ENCODE data around the gene PDLIM5.

PDLIM5 gene

GRCh38 chr4:94635177-94635576, 183.4 kb downstream of the PDLIM5 start:
- ATAC-seq (replicated peaks) (no peak), DNase-seq (no peak)
- Mint-ChIP-seq H3K36me3 (peaks cover 3 to 6% of the 10 kb centered on the region in 2 donors), H3K4me3 (no peak overlapping the region), H3K27ac (no peak overlapping the region), H3K9me3 (no peaks in the 10 kb centered on the region), H3K27me3 (no peaks in the 10 kb centered on the region), H3K4me1 (no peaks in the 10 kb centered on the region)

GRCh38 chr4:94636004-94636403, 184.3 kb downstream of the PDLIM5 start:
- DNase-seq: no peak
- no peak overlapping the region for H3K4me3 Mint-ChIP-seq
- peaks cover 3 to 7% of the 10 kb centered on the region in 2 donors for H3K36me3 Mint-ChIP-seq
- no peaks in the 10 kb centered on the region for H3K4me1 Mint-ChIP-seq
- no peaks in the 10 kb centered on the region for H3K9me3 Mint-ChIP-seq
- no peak overlapping the region for H3K27ac Mint-ChIP-seq
- H3K27me3 Mint-ChIP-seq: no peaks in the 10 kb centered on the region
- ATAC-seq (replicated peaks): no peak

GRCh38 chr4:94639298-94639697, 187.6 kb downstream of the PDLIM5 start:
- DNase-seq (no peak), ATAC-seq (replicated peaks) (no peak)
- Mint-ChIP-seq H3K27me3 (no peaks in the 10 kb centered on the region), H3K9me3 (no peaks in the 10 kb centered on the region), H3K27ac (no peak overlapping the region), H3K4me3 (no peak overlapping the region), H3K36me3 (peaks cover 0 to 3% of the 10 kb centered on the region in 2 donors), H3K4me1 (no peaks in the 10 kb centered on the region)

- no peak overlapping the region for H3K27ac Mint-ChIP-seq
- no peaks in the 10 kb centered on the region for H3K27me3 Mint-ChIP-seq
- ATAC-seq (replicated peaks): no peak
- peaks cover 0 to 10% of the 10 kb centered on the region in 2 donors for H3K36me3 Mint-ChIP-seq
- H3K4me3 Mint-ChIP-seq: no peak overlapping the region
- DNase-seq: no peak
- no peaks in the 10 kb centered on the region for H3K9me3 Mint-ChIP-seq
- H3K4me1 Mint-ChIP-seq: no peaks in the 10 kb centered on the region
Measured at GRCh38 chr4:94640151-94640550, 188.4 kb downstream of the PDLIM5 start.

GRCh38 chr4:94641702-94642560, 190.2 kb downstream of the PDLIM5 start:
- Mint-ChIP-seq H3K4me1 (no peaks in the 10 kb centered on the region), H3K4me3 (no peak overlapping the region), H3K27ac (no peak overlapping the region), H3K36me3 (peaks cover 0 to 21% of the 10 kb centered on the region in 2 donors), H3K27me3 (no peaks in the 10 kb centered on the region), H3K9me3 (no peaks in the 10 kb centered on the region)
- DNase-seq: no peak
- ATAC-seq (replicated peaks): no peak

GRCh38 chr4:94642561-94642866, 190.8 kb downstream of the PDLIM5 start:
- no peak overlapping the region for H3K4me3 Mint-ChIP-seq
- H3K27ac Mint-ChIP-seq: no peak overlapping the region
- H3K4me1 Mint-ChIP-seq: no peaks in the 10 kb centered on the region
- peaks cover 0 to 22% of the 10 kb centered on the region in 2 donors for H3K36me3 Mint-ChIP-seq
- DNase-seq (no peak), ATAC-seq (replicated peaks) (no peak)
- no peaks in the 10 kb centered on the region for H3K27me3 Mint-ChIP-seq
- H3K9me3 Mint-ChIP-seq: no peaks in the 10 kb centered on the region

- Mint-ChIP-seq H3K27ac (no peak overlapping the region), H3K27me3 (no peaks in the 10 kb centered on the region), H3K9me3 (no peaks in the 10 kb centered on the region), H3K36me3 (peaks cover 5 to 35% of the 10 kb centered on the region in 2 donors), H3K4me3 (no peak overlapping the region), H3K4me1 (no peaks in the 10 kb centered on the region)
- ATAC-seq (replicated peaks): no peak
- no peak for DNase-seq
Measured at GRCh38 chr4:94648699-94649098, 197.0 kb downstream of the PDLIM5 start.

GRCh38 chr4:94649381-94650133, 197.8 kb downstream of the PDLIM5 start:
- peaks cover 5 to 34% of the 10 kb centered on the region in 2 donors for H3K36me3 Mint-ChIP-seq
- DNase-seq: no peak
- H3K27me3 Mint-ChIP-seq: no peaks in the 10 kb centered on the region
- no peaks in the 10 kb centered on the region for H3K9me3 Mint-ChIP-seq
- H3K27ac Mint-ChIP-seq: no peak overlapping the region
- no peak for ATAC-seq (replicated peaks)
- no peaks in the 10 kb centered on the region for H3K4me1 Mint-ChIP-seq
- no peak overlapping the region for H3K4me3 Mint-ChIP-seq

GRCh38 chr4:94650134-94650495, 198.4 kb downstream of the PDLIM5 start:
- no peak for DNase-seq
- no peak overlapping the region for H3K27ac Mint-ChIP-seq
- ATAC-seq (replicated peaks): no peak

GRCh38 chr4:94650690-94651089, 198.9 kb downstream of the PDLIM5 start:
- Mint-ChIP-seq H3K36me3 (peaks cover 5 to 26% of the 10 kb centered on the region in 2 donors), H3K27ac (no peak overlapping the region), H3K4me3 (no peak overlapping the region), H3K4me1 (no peaks in the 10 kb centered on the region), H3K9me3 (no peaks in the 10 kb centered on the region), H3K27me3 (no peaks in the 10 kb centered on the region)
- no peak for ATAC-seq (replicated peaks)
- DNase-seq: no peak

More at GRCh38 chr4:94650134-94650495, 198.4 kb downstream of the PDLIM5 start:
- no peak overlapping the region for H3K4me3 Mint-ChIP-seq
- no peaks in the 10 kb centered on the region for H3K27me3 Mint-ChIP-seq
- H3K36me3 Mint-ChIP-seq: peaks cover 5 to 28% of the 10 kb centered on the region in 2 donors
- H3K4me1 Mint-ChIP-seq: no peaks in the 10 kb centered on the region
- no peaks in the 10 kb centered on the region for H3K9me3 Mint-ChIP-seq

- Mint-ChIP-seq H3K27ac (no peak overlapping the region), H3K27me3 (no peaks in the 10 kb centered on the region), H3K4me3 (no peak overlapping the region), H3K36me3 (peaks cover 5 to 14% of the 10 kb centered on the region in 2 donors), H3K9me3 (no peaks in the 10 kb centered on the region), H3K4me1 (no peaks in the 10 kb centered on the region)
- DNase-seq (no peak), ATAC-seq (replicated peaks) (no peak)
Measured at GRCh38 chr4:94653095-94653649, 201.4 kb downstream of the PDLIM5 start.

- no peaks in the 10 kb centered on the region for H3K4me1 Mint-ChIP-seq
- no peaks in the 10 kb centered on the region for H3K27me3 Mint-ChIP-seq
- H3K4me3 Mint-ChIP-seq: no peak overlapping the region
- ATAC-seq (replicated peaks) (no peak), DNase-seq (no peak)
- peaks cover 2 to 17% of the 10 kb centered on the region in 2 donors for H3K36me3 Mint-ChIP-seq
- no peak overlapping the region for H3K27ac Mint-ChIP-seq
- no peaks in the 10 kb centered on the region for H3K9me3 Mint-ChIP-seq
Measured at GRCh38 chr4:94653984-94654609, 202.4 kb downstream of the PDLIM5 start.

- DNase-seq: no peak
- Mint-ChIP-seq H3K9me3 (no peaks in the 10 kb centered on the region), H3K27ac (no peak overlapping the region), H3K4me3 (no peak overlapping the region), H3K36me3 (peaks cover 3 to 22% of the 10 kb centered on the region in 2 donors), H3K4me1 (no peaks in the 10 kb centered on the region), H3K27me3 (no peaks in the 10 kb centered on the region)
- ATAC-seq (replicated peaks): no peak
Measured at GRCh38 chr4:94654714-94655113, 203.0 kb downstream of the PDLIM5 start.

- no peak overlapping the region for H3K4me3 Mint-ChIP-seq
- no peak overlapping the region for H3K27ac Mint-ChIP-seq
- H3K9me3 Mint-ChIP-seq: no peaks in the 10 kb centered on the region
- no peaks in the 10 kb centered on the region for H3K4me1 Mint-ChIP-seq
- no peak for DNase-seq
- H3K27me3 Mint-ChIP-seq: no peaks in the 10 kb centered on the region
- ATAC-seq (replicated peaks): no peak
- H3K36me3 Mint-ChIP-seq: peaks cover 7 to 30% of the 10 kb centered on the region in 2 donors
Measured at GRCh38 chr4:94660614-94661013, 208.9 kb downstream of the PDLIM5 start.
